Gastroesophageal sphincter (tissue), 4 donors: ENCODE measurements around the gene TLR6. TPM values are rescaled to one million over a fixed set of nuclear protein-coding genes. Genes with fewer than 3 reads are reported as not detected.

Source experiments
- ATAC-seq: fragments of 150-250 bp; one replicate; pipeline ENCODE4 v1.9.1; 2016; ENCODE audit warnings: mild to moderate bottlenecking, moderate library complexity
- H3K27ac ChIP-seq, 4 donors: fragments of 200-600 bp; sonication (generic) in 3 of 4; 1 replicate in 3 of 4; 2 replicates in 1 of 4; pipeline ENCODE4 v1.5.1; 2016 to 2019
- H3K27me3 ChIP-seq: fragments of 200-600 bp; sonication (generic); one replicate; pipeline ENCODE4 v1.5.1; 2019
- H3K36me3 ChIP-seq, 2 donors: fragments of 200-600 bp; sonication (generic); one replicate each; pipeline ENCODE4 v1.5.1; 2019; ENCODE audit warnings: control low read depth in 1 of 2
- H3K4me1 ChIP-seq, 3 donors: fragments of 200-600 bp; sonication (generic); 1 replicate in 2 of 3; 2 replicates in 1 of 3; pipeline ENCODE4 v1.5.1; 2016 to 2019; ENCODE audit warnings: control low read depth in 2 of 3
- H3K4me3 ChIP-seq, 2 donors: fragments of 200-600 bp; sonication (generic); one replicate each; pipeline ENCODE4 v1.5.1; 2019; ENCODE audit warnings: mild to moderate bottlenecking in 1 of 2, moderate library complexity in 1 of 2
- H3K9me3 ChIP-seq, 3 donors: fragments of 200-600 bp; sonication (generic); one replicate each; pipeline ENCODE4 v1.5.1; 2017 to 2019; ENCODE audit warnings: control low read depth in 2 of 3
- CTCF ChIP-seq, 4 experiments: fragments of 200-600 bp in 2 of 4; fragments of 450-650 bp in 2 of 4; sonication (generic) in 1 of 4; IDR thresholded peaks; one replicate each; pipeline ENCODE4 v1.5.1; 2017 to 2019; ENCODE audit warnings: antibody characterized with exemption in 4 of 4, mild to moderate bottlenecking in 2 of 4, moderate library complexity in 2 of 4
- EP300 ChIP-seq: sonication (generic); formaldehyde crosslinking; IDR thresholded peaks from one replicate; pipeline ENCODE4 v1.6.1; 2017; ENCODE audit warnings: antibody characterized with exemption, mild to moderate bottlenecking
- POLR2A ChIP-seq, 2 donors: fragments of 450-650 bp; IDR thresholded peaks; one replicate each; pipeline ENCODE4 v1.6.1; 2017; ENCODE audit warnings: antibody characterized with exemption in 2 of 2, mild to moderate bottlenecking in 2 of 2, moderate library complexity in 1 of 2
- POLR2AphosphoS5 ChIP-seq: sonication (generic); formaldehyde crosslinking; IDR thresholded peaks from one replicate; pipeline ENCODE4 v1.6.1; 2017; ENCODE audit warnings: antibody characterized with exemption
- WGBS, 2 donors: methylation state at CpG; one replicate each; pipeline ENCODE4 v1.1.5; 2018; ENCODE audit warnings: low coverage in 1 of 2; 5-methylcytosine and 5-hydroxymethylcytosine counted together
- total RNA-seq, 4 donors: library from RNA; depleted of rRNA; stranded (reverse); fragments of >200 nt; gene quantifications; one replicate each; pipeline ENCODE4 v1.1.0, GENCODE V29; 2016

TLR6 gene
- total RNA-seq, 4 donors from 2014 or later, result 1.4 to 2.4 (median 2.0) TPM

DNA sequence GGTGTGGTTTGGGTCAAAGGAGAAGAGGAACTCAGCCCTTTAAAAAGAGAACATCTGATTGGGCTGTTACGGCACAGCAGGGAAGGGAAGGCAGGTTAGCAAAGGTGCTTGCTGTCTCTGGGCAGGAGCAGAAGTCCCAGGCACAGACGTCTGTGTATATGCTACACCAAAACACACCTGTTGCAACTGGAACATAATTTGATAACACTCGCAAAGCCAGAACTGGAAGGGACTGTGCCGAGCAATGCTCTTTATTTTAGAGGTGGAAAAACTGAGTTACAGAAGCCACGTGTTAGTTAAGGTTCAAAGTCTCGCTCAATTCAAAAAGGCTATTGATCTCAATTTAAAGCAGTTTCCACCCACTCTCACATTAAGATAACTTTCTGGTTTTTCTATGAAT lies 8.8 kb upstream of the TLR6 start:
- Histone ChIP-seq H3K9me3 (no peaks in the 10 kb centered on the region), H3K36me3 (peaks cover 0 to 6% of the 10 kb centered on the region in 2 donors), H3K27me3 (no peaks in the 10 kb centered on the region), H3K4me3 (no peak overlapping the region), H3K27ac (no peak overlapping the region), H3K4me1 (peaks cover 0 to 30% (median 14%) of the 10 kb centered on the region in 3 donors)
- no peak for ATAC-seq
- WGBS, 2 donors, result 72 to 83% methylated on average over 5 of the region's 6 CpGs
- no peak for TF ChIP-seq POLR2A (IDR thresholded peaks at IDR 0.05)
- no peak for TF ChIP-seq EP300
- TF ChIP-seq CTCF (IDR thresholded peaks at IDR 0.05), result no peak
- no peak for TF ChIP-seq POLR2AphosphoS5

- Histone ChIP-seq H3K27me3 (no peaks in the 10 kb centered on the region), H3K9me3 (no peaks in the 10 kb centered on the region), H3K27ac (no peak overlapping the region), H3K4me1 (peaks cover 0 to 8% (median 0%) of the 10 kb centered on the region in 3 donors), H3K36me3 (no peaks in the 10 kb centered on the region), H3K4me3 (no peak overlapping the region)
- 85 to 94% methylated on average over 4 of the region's 4 CpGs for WGBS, 2 donors
- no peak for ATAC-seq
- TF ChIP-seq EP300 (no peak), CTCF (IDR thresholded peaks at IDR 0.05) (no peak), POLR2A (IDR thresholded peaks at IDR 0.05) (no peak), POLR2AphosphoS5 (no peak)
These were observed 5.2 kb upstream of the TLR6 start for GRCh38 chr4:38861791-38862190.

GRCh38 chr4:38860788-38861424 lies 4.3 kb upstream of the TLR6 start:
- no peaks in the 10 kb centered on the region for H3K9me3 ChIP-seq
- H3K36me3 ChIP-seq, result no peaks in the 10 kb centered on the region
- no peak overlapping the region for H3K27ac ChIP-seq
- TF ChIP-seq EP300 (no peak), POLR2A (IDR thresholded peaks at IDR 0.05) (no peak), POLR2AphosphoS5 (no peak), CTCF (IDR thresholded peaks at IDR 0.05) (peak in 3 of 4 experiments; percentile 15 to 56 (median 18))
- no peak for ATAC-seq
- 22 to 55% methylated on average over 5 of the region's 5 CpGs for WGBS, 2 donors
- peaks cover 0 to 12% (median 0%) of the 10 kb centered on the region in 3 donors for H3K4me1 ChIP-seq
- H3K27me3 ChIP-seq, result no peaks in the 10 kb centered on the region
- no peak overlapping the region for H3K4me3 ChIP-seq

DNA sequence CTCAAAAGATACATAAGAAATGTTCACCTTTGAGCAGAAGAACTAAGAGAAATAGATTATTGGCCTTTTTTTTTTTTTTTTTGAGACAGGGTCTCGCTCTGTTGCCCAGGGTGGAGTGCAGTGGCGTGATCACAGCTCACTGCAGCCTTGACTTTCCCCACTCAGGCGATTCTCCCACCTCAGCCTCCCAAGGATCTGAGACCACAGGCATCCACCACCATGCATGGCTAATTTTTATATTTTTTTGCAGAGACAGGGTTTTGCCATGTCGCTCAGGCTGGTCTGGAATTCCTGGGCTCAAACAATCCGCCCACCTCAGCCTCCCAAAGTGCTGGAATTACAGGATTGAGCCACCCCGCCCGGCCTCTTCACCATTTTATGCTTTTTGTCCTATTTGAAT lies 2.9 kb upstream of the TLR6 start:
- no peak for ATAC-seq

More for the DNA sequence above, 2.9 kb upstream of the TLR6 start:
- H3K4me1 ChIP-seq, result peaks cover 0 to 12% (median 0%) of the 10 kb centered on the region in 3 donors
- H3K9me3 ChIP-seq, result no peaks in the 10 kb centered on the region
- no peaks in the 10 kb centered on the region for H3K27me3 ChIP-seq
- no peak overlapping the region for H3K27ac ChIP-seq
- TF ChIP-seq EP300 (no peak), POLR2A (IDR thresholded peaks at IDR 0.05) (no peak), CTCF (IDR thresholded peaks at IDR 0.05) (no peak), POLR2AphosphoS5 (no peak)
- no peaks in the 10 kb centered on the region for H3K36me3 ChIP-seq
- no peak overlapping the region for H3K4me3 ChIP-seq
- WGBS, 2 donors, result 94 to 100% methylated on average over 4 of the region's 7 CpGs
